HG03095 (cell line): ENCODE results near the gene PTPN9.
"Not testable (repeated sequence)": the region's sequence is repeated elsewhere in the genome, so short reads cannot be mapped to it uniquely, and the experiment has no call there.

Experiments
- ATAC-seq: cut with Tn5 transposase; IDR thresholded peaks from one replicate; pipeline ENCODE4 v1.9.1; 2021; ENCODE audit warnings: moderate library complexity; ENCODE audit not compliant: unreplicated experiment

Gene PTPN9

DNA sequence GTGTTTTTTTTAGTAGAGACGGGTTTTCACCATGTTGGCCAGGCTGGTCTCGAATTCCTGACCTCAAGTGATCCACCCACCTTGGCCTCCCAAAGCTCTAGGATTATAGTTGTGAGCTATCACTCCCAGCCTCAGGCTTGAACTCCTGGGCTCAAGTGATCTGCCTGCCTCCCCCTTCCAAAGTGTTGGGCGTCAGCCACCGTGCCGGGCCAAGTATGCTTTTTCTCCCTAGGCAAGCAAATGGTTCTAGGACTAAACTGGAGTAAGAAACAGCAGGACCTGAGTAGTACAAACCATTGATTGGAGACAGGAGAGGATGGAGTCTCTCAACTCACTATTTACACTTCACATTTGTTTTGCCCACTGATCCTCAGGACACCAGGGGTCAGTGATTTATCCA lies 4.6 kb upstream of the PTPN9 start:
- no peak for ATAC-seq

GRCh38 chr15:75582943-75583342 lies 3.8 kb upstream of the PTPN9 start:
- not testable (repeated sequence) for ATAC-seq

GRCh38 chr15:75578173-75578947 lies 755 bp downstream of the PTPN9 start:
- ATAC-seq, result no peak

- no peak for ATAC-seq
Measured at GRCh38 chr15:75577401-75578172, 1.5 kb downstream of the PTPN9 start.

DNA sequence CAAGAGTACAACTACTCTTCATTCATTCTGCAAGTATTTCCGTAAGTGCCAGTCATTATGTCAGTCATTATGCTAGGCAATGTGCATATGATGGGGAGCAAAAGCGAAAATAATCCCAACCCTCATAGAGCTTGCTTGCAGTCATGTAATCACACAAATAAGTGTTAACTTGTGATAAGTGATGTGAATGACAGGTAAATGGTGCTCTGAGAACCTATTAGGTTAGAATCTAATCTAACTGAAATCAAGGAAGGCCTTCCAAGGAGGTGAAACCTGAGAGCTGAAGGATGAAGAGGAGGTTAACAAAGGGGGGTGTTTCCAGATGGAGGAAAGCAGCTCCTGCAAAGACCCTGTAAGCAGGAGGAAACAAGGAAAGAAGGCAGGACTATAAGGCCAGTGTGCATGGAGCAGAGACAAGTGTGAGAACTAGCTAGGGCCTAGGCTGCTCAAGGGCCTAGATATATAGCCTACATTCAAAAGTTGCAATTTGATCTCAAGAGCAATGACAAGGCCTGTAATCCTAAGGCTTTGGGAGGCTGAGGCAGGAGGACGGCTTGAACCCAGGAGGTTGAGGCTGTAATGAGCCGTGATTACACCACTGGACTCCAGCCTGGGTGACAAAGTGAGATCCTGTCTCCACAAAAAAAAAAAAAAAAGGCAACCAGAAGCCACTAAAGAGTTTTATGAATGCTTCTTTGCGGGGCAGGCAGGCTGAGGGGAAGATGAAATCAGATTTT lies 5.3 kb downstream of the PTPN9 start:
- no peak for ATAC-seq

GRCh38 chr15:75570126-75570845 lies 8.8 kb downstream of the PTPN9 start:
- ATAC-seq, result no peak

DNA sequence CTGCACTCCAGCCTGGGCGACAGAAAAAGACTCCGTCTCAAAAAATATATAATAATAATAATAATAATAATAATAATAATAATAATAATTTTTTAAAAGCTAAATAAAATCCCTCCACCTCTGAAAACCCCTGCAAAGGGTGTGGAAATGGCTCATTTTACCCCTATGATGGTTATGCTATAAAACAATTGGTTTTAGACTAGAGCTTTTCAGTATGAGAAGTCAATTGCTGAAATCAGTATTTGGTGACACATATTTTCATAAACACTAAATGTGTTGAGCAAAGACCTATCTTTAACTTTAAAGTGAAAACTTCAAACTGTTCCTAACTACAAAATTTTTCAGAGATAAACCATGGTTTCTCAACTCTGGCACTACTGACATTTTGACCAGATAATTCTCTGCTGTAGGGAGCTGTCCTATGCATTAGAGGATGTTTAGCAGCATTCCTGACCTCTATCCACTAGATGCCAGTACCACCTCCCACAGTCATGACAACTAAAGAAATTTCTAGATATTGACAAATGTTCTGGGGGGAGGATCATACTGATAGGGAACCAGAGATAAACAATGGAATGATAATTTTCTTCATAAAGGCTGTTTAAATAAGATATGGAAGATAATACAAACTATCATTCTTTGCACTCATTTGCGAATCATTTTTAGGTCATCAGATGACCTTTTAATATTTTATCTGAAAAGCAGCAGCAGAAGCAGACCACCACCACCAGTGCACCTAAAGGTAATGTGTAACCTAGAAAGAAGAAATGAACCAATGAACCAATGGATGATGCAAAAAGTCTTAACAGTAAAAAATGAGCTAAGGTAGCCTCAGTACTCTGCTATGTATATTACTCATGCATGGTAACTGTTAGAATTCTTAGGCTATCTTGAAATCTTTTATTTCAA lies 13.8 kb downstream of the PTPN9 start:
- no peak for ATAC-seq

DNA sequence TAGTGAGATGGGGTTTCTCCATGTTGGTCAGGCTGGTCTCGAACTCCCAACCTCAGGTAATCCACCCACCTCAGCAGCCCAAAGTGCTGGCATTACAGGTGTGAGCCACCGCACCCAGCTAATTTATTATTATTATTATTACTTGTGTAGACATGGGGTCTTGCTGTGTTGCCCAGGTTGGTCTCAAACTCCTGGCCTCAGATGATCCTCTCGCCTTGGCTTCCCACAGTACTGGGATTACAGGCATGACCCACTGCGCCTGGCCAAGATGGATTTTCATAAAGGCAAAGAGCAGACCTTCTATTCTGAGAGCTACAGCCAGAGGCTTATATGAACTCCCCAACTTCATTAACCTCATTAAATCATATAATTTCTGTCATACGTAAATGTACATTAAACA lies 17.2 kb downstream of the PTPN9 start:
- ATAC-seq, result no peak

GRCh38 chr15:75559360-75559759 lies 19.8 kb downstream of the PTPN9 start:
- ATAC-seq, result not testable (repeated sequence)

DNA sequence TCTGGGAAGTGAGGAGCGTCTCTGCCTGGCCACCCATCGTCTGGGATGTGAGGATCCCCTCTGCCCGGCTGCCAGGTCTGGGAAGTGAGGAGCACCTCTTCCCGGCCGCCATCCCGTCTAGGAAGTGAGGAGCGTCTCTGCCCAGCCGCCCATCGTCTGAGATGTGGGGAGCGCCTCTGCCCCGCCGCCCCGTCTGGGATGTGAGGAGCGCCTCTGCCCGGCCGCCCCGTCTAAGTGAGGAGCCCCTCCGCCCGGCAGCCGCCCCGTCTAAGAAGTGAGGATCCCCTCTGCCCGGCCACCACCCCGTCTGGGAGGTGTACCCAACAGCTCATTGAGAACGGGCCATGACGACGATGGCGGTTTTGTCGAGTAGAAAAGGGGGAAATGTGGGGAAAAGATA lies 20.2 kb downstream of the PTPN9 start:
- not testable (repeated sequence) for ATAC-seq

DNA sequence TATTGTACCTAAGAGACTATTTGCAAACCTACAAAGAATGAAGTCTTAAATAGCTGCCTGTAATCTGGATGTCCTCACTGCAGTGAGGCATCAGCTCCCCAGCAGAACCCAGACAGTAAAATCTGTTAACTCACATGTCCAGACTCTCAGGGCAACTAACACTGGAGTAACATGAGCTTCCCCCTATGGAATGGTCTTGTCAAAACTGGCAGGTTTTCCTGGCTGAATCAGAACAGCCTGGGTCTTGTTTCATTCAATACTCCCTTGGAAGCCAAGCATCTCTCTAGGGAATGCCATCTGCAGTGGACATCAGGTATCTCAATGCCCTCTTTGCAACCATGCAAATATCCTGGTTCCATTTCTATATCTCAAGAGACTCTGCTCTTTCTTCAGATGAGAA lies 24.4 kb downstream of the PTPN9 start:
- no peak for ATAC-seq

DNA sequence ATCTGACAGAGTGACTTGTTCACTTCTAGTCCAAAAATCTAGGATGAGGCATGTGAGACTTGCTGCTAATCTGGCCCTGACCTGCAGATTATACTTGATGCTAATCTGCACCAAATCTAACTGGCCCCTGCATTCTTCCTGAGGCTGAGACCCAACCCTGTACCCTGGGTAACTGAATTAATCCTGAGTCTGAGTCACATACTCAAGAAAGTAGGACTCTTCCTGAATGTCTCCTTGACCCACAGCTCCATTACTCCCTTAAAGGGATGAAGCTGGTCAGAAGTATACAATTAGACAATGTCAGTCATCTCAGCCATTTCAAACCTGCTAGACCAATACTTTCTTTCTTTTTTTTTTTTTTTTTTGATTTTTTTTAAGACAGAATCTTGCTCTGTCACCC lies 25.5 kb downstream of the PTPN9 start:
- no peak for ATAC-seq

- ATAC-seq, result no peak
Measured at GRCh38 chr15:75551091-75551490, 28.0 kb downstream of the PTPN9 start.

- ATAC-seq, result no peak
Measured at GRCh38 chr15:75545064-75545463, 34.1 kb downstream of the PTPN9 start.

GRCh38 chr15:75544359-75544758 lies 34.8 kb downstream of the PTPN9 start:
- no peak for ATAC-seq

- ATAC-seq, result not testable (repeated sequence)
Measured at GRCh38 chr15:75542949-75543545, 36.1 kb downstream of the PTPN9 start.

GRCh38 chr15:75542386-75542797 lies 36.7 kb downstream of the PTPN9 start:
- no peak for ATAC-seq

- ATAC-seq, result no peak
Measured at GRCh38 chr15:75538376-75538775, 40.7 kb downstream of the PTPN9 start.

DNA sequence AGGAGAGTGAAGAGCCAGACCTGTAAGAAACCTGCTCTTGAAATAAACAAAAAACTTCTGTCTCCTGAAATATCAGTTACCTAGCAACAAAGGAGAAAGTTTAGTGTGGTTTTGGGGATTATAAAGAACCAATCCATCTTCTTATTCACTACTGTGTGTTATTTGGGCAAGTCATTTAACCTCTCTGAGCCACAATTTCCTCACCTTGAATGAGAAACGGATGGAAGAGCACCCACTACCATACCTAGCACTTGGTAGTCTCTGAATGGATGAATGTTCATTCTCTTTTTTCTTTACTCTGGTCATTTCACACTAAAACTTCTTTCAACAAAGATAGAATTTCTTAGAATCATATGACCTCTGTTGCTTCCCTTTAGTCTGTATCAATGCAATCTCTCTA lies 45.2 kb downstream of the PTPN9 start:
- ATAC-seq, result no peak
